Ammon's horn (tissue), 1 donor: ENCODE data around the gene SLIT1.

Experiments
- DNase-seq: peaks from one replicate; pipeline ENCODE4 v3.0.0-alpha.2; 2016; ENCODE audit warnings: low spot score

Gene SLIT1

DNA sequence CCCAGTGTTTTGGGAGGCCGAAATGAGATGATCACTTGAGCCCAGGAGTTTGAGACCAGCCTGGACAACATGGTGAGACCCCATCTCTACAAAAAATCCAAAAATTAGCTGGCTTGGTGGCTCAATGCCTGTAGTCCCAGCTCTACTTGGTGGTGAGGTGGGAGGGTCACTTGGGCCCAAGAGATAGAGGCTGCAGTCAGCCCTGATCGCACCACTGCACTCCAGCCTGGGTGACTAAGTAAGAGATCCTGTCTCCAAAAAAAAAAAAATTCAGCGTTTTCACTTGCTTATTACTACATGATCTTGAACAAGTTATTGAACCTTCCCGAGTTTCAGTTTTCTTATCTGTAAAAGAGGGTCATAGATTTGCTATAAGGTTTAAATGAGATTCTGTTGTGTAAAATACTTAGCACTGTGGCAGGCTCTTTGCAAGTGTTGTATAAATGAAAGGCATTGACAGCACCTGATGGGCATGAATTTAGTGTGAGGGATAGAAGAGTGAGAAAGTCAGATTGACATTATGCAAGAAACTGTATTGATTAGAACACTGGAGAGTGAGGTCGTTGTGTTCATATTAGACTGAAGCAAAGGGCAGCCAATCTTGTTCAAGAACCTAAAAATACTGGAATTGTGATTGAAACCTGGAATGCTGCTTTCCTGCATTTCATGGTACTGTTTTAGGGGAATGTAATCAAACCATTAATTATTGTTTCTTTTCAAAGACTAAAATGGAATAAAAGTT is 216.9 kb downstream of the SLIT1 start:
- no peak for DNase-seq

DNA sequence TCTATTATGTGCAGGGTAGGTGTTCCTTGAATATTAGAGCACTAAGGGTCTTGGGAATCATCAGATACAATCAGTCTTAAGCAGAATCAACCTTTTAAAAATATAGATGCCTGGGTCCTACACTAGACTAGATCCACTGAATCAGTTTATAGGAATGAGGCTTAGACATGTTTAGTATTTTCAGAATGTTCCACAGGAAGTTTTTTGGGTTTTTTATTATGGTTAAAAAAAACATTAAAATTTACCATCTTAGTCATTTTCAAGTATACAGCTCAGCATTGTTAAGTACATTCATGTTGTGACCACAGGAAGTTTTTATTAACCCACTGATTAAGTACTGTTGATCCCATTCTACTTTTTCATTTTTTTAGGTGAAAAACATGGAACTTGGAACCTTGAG is 217.9 kb downstream of the SLIT1 start:
- DNase-seq, result no peak

DNA sequence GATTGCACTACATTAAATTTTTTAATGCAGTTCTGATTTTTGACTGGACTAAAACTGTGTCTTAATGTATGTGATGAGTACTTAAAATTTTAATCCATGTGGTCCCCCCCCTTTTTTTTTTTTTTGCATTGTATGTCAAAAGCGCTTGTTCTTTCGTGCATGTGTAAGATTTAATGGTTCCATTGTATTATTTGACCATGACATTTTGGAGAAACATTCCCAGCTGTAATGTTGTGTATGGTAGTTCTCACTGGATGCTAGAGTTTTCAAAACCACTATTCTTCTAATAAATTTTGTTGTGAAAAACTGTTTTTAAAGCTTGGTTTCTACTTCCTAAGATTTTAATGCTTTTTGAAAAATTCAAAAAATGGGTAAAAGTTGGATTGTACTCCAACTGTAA is 221.6 kb downstream of the SLIT1 start:
- peak; percentile 8 for DNase-seq

GRCh38 chr10:96960872-96961271 is 224.9 kb downstream of the SLIT1 start:
- DNase-seq, result no peak

- no peak for DNase-seq
These were observed 226.0 kb downstream of the SLIT1 start for GRCh38 chr10:96959733-96960132.

DNA sequence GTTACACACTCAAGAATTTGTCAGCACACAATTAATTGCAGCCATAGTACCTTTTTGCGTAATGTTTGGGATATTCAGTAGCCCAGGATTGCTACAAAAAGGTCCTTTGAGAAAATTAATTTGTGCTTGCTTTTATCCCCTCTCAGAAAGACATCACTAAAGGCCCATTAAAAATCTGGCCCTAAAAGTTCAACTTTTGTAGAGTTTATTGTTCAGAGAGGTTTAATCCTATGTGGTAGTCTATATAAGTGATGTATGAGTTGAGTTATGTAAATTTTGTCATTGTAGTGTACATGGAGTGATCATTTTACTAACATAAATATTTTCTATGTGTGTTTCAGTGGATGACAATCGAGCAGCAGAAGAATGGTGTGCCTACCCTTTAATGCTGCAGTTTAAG is 227.7 kb downstream of the SLIT1 start:
- DNase-seq, result no peak

DNA sequence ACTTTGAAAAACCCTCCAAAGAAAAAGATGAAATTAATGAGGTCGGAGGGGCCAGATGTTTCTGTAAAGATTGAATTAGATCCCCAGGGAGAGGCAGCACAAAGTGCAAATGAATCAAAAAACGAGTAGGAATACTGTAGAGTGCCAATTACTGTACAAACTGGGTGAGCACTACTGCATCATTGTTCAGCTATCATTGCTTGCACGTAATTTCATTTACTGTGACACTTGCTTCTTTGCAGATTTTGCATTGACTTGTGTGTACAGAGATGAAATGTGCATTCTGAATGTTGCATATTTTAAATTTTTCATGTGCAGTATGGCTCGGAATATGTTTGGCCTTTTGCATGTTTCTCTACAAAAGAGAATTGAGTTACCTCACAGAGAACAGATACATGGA is 230.0 kb downstream of the SLIT1 start:
- no peak for DNase-seq

DNA sequence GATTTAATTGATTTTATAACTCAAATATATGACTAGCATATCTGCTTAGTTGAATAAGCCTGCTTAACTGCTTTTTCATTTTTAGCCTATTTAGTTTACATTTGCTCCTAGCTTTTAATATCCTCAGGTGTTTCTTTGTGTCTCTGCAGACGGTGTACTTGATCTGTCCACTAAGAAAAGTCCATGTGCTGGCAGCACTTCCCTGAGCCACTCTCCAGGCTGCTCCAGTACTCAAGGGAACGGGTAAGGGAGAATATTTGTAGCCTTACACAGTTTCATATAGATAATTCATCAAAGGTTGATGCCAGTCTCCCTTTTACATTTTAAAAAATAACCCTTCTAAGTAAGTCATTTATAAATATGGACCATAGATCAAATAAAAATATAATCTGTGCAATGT is 233.8 kb downstream of the SLIT1 start:
- DNase-seq, result no peak

DNA sequence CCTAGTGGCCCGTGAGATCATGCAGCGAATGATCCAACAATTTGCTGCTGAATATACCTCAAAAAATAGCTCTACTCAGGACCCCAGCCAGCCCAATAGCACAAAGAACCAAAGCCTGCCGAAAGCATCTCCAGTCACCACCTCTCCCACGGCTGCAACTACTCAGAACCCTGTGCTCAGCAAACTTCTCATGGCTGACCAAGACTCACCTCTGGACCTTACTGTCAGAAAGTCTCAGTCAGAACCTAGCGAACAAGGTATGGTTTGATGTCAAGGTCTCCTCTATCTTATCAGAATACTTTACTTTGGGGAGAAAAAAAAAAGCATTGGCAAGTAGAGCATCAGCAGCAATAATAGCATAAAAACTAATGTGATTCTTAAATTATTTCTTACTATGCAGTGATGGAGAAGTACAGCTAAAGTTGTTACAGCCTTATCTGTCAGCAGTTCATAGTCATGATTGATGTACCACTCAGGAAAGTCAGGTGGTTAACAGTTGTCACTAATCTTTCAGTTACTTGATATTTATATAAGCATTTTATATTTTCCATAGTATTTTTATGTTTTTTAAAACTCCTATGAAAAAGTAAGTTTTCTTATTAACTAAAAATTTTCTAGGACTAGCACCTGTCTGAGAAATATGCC is 236.6 kb downstream of the SLIT1 start:
- DNase-seq, result no peak
